HG03342 (cell line): Measurements from ENCODE around the gene DDT.
"Not testable (repeated sequence)": the region's sequence is repeated elsewhere in the genome, so short reads cannot be mapped to it uniquely, and the experiment has no call there.

Source experiments
- ATAC-seq: cut with Tn5 transposase; IDR thresholded peaks from one replicate; pipeline ENCODE4 v1.9.1; 2021; ENCODE audit warnings: mild to moderate bottlenecking, moderate library complexity; ENCODE audit not compliant: unreplicated experiment

Gene DDT

DNA sequence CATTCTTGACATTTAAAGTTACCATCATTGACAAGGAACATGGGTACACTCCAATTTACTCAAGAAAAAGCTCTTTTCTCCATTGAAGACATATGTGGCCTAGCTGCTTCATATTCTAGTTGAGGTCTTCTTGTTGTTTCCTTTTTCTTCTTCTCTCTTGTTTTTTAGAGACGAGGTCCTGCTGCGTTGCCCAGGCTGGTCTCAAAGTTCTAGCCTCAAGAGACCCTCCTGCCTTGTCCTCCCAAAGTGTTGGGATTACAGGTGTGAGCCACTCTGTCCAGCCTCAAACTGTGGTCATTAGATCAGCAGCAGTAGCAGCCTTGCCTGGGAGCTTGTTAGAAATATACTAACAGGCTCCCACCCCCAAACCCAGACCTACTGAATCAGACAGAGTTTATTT is 18.8 kb upstream of the DDT start:
- not testable (repeated sequence) for ATAC-seq

- ATAC-seq: not testable (repeated sequence)
Measured at GRCh38 chr22:23989583-23990244, 15.5 kb upstream of the DDT start.

GRCh38 chr22:23986538-23987178 is 12.4 kb upstream of the DDT start:
- ATAC-seq: not testable (repeated sequence)

DNA sequence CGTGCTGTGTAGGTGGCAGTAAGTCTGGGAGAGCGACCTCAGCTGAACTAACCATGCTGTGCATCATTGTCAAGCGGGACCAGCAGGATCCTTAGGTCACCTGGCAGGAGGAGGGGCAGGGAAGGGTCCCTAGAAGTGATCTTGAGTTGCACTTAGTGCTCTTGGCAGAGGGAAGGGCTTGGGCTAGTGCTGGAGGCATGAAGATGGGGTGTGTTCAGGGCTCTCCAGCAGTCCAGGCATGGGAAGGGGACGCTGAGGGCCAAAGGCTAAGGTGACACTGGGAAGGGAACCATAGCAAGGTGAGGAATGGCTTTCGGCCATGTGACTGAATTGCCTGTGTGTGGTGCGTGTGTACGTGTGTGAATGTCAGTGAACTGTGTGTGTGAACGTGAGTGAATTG is 11.8 kb upstream of the DDT start:
- ATAC-seq: not testable (repeated sequence)

- no peak for ATAC-seq
Measured at GRCh38 chr22:23984430-23984829, 10.2 kb upstream of the DDT start.

- not testable (repeated sequence) for ATAC-seq
Measured at GRCh38 chr22:23980567-23980966, 6.3 kb upstream of the DDT start.

- ATAC-seq: not testable (repeated sequence)
Measured at GRCh38 chr22:23979557-23980240, 5.5 kb upstream of the DDT start, which contains the start of gene GSTT2. TSS of gene GSTT2 (plus strand) at chr22:23980134.

DNA sequence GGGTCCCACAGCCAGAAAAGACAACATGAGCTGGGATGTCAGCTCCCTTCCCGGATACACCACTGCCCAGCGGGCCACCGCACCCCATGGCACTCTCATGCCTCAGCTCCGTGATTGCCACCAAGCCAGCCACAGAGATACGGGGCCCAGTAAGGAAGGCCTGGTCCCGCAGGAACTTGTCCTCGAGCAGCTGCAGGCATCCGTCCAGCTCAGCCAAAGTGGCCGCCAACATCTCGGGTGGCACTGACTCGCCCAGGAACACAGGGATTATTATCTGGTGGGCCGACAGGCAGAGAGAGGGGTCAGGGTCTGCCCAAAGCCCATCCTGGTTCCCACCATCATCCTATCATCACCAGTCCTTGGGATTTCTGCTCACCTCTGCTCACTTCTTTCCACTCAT is 3.1 kb upstream of the DDT start:
- ATAC-seq: not testable (repeated sequence)

GRCh38 chr22:23974836-23975352 is 653 bp upstream of the DDT start:
- ATAC-seq: peak; percentile 34

DNA sequence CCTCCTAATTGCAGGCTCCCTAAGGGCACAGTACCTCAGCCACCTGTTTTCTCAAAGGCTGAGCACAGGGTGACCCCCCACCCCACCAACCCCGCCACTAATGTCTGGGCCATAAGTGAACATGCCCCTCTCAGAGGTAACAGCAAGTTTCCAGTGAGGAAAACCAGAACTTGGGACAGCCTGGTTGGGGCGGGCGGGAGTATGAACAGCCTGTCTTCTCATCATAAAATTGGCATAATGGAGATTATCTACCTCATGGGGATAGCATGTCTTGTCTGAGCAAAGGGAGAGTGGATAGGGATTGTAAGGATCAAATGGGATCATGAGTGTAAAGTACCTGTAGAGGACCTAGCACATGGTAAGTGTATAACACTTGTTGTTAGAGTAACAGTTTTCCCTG is 2.3 kb downstream of the DDT start:
- not testable (repeated sequence) for ATAC-seq

- no peak for ATAC-seq
Measured at GRCh38 chr22:23970816-23971486, 3.3 kb downstream of the DDT start.

DNA sequence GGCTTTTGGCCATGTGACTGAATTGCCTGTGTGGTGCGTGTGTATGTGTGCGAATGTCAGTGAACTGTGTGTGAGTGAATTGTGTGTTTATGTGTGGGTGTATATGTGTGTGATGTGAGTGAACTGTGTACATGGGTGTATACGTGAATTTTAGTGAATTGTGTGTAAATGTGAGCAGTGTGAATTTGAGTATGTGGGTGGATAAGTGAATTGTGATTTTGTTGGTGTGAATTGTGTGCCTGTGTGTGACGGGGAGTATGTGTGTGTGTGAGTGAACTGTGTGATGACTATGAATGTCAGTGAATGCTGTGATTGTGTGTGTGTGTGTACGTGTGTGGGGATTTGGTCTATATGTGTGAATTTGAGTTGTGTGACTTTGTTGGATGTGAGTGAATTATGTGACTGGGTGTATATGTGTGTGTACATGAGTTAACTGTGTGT is 4.0 kb downstream of the DDT start:
- no peak for ATAC-seq

DNA sequence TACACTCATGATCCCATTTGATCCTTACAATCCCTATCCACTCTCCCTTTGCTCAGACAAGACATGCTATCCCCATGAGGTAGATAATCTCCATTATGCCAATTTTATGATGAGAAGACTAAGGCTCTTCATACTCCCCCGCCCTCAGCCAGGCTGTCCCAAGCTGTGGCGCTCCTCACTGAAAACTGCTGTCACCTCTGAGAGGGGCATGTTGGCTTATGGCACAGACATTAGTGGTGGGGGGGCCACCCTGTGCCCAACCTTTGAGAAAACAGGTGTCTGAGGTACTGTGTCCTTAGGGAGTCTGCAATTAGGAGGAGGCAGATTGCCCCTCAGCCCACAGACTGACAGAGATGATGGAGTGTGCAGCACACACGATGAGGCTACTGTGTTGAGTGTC is 5.2 kb downstream of the DDT start:
- no peak for ATAC-seq

- peak; percentile 87 for ATAC-seq
Measured at GRCh38 chr22:23966568-23966967, 7.7 kb downstream of the DDT start, which contains the start of gene DDTL. TSS of gene DDTL (plus strand) at chr22:23966888. CDS start at chr22:23966915, 27 bp downstream.

GRCh38 chr22:23966094-23966493 is 8.1 kb downstream of the DDT start:
- not testable (repeated sequence) for ATAC-seq

DNA sequence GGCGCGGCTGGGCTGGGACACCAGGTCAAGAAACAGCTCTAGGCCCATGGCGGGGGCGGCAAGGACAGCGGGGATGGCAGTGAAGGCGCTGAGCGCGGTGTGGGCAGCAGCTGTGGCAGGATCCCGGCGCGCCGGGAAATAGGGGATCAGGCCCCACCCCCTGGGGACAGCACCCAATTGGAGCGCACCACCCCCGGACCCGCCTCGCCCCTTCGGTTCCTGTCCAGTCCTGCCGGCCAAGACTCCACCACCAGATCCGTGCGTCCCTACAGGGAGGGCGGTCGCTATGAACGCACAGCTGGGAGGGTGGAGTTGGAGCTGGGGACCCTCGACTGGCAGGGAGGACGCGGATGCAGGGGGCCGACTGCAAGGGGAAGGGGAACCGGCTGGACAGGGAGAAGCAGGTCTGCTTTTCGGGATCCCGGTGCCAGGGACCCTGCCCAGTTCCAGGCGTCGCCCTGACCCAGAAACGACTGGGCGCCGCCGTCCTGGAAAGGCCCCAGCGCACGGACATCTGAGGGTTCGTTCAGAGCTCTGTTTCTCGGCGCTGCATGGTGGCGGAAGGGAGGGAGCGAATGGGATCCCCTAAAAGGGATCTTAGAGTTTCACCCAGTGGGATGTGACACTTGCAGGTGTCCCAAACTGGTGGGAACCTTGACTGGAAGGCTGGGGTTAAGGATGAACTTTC is 13.0 kb downstream of the DDT start, which contains the start of gene GSTT2B:
Gene GSTT2B (minus strand): TSS at position 112 of the 688 bp plus-strand sequence. CDS start 64 bp downstream, at position 48.
- ATAC-seq: not testable (repeated sequence)

- ATAC-seq: not testable (repeated sequence)
Measured at GRCh38 chr22:23956301-23956900, 17.8 kb downstream of the DDT start.

DNA sequence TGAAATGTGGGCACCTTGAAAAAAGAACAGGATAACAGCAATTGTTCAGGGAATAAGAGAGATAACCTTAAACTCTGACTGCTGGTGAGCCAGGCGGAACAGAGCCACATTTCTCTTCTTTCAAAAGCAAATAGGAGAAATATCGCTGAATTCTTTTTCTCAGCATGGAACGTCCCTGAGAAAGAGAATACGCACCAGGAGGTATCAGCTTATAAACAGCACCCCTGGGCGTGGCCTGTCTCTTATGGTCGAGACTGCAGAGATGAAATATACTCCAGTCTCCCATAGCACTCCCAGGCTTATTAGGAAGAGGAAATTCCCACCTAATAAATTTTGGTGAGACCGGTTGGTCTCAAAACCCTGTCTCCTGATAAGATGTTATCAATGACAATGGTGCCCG is 18.4 kb downstream of the DDT start:
- not testable (repeated sequence) for ATAC-seq

- ATAC-seq: not testable (repeated sequence)
Measured at GRCh38 chr22:23954991-23955305, 19.3 kb downstream of the DDT start.
